Activated CD8-positive, alpha-beta memory T cell treated with anti-CD3 and anti-CD28 coated beads, Interleukin-2, amount 50 U/mL, for 24 hours (primary cell): ENCODE data around the gene TMEM269.
"Not testable (repeated sequence)": the region's sequence is repeated elsewhere in the genome, so short reads cannot be mapped to it uniquely, and the experiment has no call there.

Source experiments
- DNase-seq: peaks from one replicate; pipeline ENCODE4 v3.0.0-alpha.2; 2020; ENCODE audit errors: extremely low read depth

TMEM269 gene

DNA sequence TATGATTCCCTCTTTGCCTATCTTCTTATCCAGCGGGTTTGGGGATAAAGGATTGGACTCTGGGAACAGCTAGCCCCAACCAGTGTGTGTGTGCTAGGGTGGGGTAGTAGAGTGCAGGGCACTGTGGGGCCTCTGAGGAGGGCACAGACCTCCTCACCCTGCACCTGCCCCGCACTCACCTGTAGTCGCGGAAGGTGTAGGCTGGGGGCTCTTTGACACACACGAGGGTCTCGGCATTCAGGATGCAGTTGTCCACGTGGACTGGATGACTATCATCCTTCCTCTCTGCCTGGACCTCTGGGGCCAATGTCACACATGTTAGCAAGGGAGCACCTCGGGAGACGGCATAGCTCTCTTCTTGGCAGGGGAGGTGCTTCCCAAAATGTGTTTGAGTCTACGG is 36.8 kb upstream of the TMEM269 start:
- no peak for DNase-seq

GRCh38 chr1:42748461-42749410 is 36.1 kb upstream of the TMEM269 start:
- DNase-seq: no peak

GRCh38 chr1:42750041-42750440 is 34.8 kb upstream of the TMEM269 start:
- no peak for DNase-seq

DNA sequence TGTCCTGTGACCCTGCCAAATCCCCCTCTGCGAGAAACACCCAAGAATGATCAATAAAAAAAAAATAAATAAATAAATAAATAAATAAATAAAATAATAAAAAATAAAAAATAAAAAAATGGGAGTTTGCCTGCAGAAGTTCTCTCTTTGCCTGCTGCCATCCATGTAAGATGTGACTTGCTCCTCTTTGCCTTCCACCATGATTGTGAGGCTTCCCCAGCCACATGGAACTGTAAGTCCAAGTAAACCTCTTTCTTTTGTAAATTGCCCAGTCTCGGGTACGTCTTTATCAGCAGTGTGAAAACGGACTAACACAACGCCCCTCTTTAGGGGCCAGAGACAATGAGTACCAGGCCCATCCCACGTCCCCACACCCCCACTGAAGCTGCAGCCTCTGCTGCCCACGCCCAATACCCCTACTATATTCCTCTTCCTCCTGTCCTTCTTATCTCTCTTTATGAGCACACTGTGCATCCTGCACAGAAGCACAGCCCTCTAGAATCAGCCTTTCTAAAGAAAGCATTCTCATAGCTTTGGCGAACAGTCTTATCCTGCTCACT is 33.2 kb upstream of the TMEM269 start:
- DNase-seq: not testable (repeated sequence)

DNA sequence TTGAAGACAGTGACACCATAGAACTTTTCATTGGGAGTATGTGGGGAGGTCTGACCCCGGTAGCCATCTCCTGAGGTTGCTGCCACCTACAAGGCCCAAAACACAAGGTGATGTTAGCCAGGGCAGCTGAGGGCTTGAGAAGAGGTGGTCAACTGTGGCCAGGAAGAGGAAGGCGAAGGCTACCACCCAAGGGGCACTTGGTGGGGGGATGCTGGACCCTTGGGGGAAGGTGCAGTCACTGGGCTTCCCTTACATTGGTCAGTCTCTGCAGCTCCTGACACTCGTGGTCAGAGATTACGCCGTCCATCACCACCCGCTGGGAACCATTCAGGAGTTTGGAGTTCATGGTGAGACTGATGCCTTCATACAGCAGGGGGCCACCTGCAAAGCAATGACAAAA is 32.5 kb upstream of the TMEM269 start:
- no peak for DNase-seq

DNA sequence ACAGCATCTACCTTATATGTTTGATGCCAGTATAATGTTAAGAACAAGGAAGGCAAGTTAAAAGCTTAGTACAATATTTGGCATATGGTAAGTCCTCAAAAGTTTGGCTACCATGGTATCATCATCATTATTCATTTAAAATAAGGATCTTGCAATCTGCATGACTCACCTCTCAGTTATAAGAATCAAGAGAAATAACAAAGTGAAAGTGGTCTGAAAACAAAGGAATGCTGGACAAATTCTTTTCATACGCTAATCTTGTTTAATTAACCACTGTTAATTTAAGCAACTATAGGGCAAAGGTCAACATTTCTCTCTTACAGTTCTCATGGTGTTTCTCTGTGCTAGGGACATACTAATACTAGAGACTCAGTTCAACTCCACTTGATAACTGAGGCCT is 31.7 kb upstream of the TMEM269 start:
- no peak for DNase-seq

- DNase-seq: no peak
Observed at GRCh38 chr1:42756956-42757891, 27.6 kb upstream of the TMEM269 start.

DNA sequence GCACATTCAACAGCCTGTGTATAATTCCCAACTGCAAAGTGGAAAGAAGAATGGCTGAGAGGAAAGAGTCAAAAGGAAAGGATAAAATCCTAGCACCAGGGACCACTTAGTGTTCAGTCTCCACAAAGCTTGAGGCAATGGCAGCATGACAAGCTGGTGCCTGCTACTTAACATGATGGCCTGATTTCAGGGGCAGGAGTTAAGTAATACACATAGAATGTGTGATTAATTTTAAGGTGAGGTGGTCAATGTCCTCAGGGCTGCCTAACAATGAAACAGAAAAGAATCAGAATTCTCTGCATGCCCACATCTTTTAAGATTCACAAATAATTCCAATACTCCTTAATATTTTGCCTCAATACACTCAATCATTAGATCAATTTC is 26.9 kb upstream of the TMEM269 start:
- DNase-seq: no peak

DNA sequence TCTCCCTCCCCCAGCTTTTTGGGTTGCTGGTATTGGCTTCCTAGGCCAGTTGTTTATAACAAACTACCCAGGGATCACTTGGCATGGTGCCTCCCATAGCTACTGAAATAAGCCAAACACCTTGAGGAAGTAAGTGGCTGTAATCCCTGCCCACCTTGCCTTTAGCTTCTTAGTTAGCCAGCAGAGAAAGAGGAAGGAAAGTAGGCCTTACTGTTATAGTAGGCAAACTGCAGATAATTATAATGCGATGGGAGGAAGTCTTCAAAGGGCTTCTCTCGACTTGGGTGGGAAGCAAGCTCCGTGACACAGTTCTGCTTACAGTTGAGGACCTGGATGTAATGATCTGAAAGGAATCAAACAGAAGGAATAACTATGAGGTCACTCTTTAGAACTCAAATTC is 26.1 kb upstream of the TMEM269 start:
- no peak for DNase-seq

DNA sequence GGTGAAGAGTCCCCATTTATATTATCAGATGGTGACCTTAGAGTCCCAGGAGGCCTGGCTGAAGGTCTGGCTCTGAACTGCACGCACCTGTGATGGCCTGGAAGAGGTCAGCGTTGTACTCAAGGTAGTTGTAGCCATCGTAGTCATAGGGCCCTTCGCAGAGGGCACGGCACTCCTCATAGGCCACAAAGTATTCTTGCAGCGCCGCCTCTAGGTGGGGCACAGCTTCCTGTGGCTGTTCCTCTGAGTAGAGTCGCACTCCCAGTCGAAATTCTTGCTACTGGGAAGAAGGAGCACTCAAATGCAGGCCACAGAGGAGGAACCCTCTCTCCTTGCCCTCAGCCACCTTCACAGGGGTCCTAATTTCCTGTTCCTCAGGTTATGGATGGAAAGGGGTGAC is 25.7 kb upstream of the TMEM269 start:
- DNase-seq: no peak

GRCh38 chr1:42761567-42761966 is 23.2 kb upstream of the TMEM269 start:
- no peak for DNase-seq

GRCh38 chr1:42762269-42762668 is 22.5 kb upstream of the TMEM269 start:
- no peak for DNase-seq

- no peak for DNase-seq
Observed at GRCh38 chr1:42765269-42765668, 19.5 kb upstream of the TMEM269 start.

- DNase-seq: no peak
Observed at GRCh38 chr1:42765832-42766740, 18.7 kb upstream of the TMEM269 start.

DNA sequence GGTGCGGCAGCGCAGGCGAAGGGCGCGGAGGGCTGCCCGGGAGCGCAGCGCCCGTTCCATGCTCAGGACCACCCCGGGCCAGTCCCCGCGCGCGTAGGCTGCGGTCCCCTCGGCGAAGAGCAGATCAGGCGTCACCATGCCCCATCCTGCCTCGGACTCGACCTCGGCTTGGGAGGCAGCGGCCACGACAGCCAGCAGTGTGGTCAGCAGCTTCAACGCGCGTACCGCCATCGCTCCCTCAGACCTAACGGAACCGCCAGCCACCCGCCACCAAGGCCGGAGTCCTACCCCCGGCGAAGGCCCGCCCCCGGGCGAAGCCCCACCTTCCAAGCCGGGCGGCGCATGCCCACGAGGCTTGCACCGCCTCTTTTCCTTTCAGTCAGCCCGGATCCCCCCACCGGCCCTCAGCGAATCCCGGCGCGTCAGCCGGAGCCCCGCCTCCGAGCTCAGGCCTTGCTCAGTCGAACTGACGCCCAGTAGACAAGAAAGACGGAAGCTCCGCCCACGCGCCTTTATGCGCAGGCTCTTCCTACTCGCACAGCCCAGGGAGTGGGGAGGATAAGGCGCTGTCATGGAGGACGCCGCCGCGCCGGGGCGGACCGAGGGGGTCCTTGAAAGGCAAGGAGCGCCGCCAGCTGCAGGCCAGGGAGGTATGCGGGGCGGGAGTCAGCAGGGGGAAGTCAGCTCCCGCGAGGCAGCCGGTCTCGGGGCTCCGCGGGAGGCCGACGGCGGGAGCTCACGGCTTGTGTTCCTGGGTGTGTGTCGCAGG is 17.9 kb upstream of the TMEM269 start, which contains the start of the genes C1orf50 and P3H1:
TSS of gene C1orf50 (plus strand) at position 509 of the 769 bp plus-strand sequence. CDS start at position 572, 63 bp downstream.
TSS of gene P3H1 (minus strand) at position 288 of the 769 bp plus-strand sequence. CDS start at position 231, 57 bp downstream.
- peak; percentile 99 for DNase-seq

- no peak for DNase-seq
Observed at GRCh38 chr1:42767510-42768000, 17.2 kb upstream of the TMEM269 start.

DNA sequence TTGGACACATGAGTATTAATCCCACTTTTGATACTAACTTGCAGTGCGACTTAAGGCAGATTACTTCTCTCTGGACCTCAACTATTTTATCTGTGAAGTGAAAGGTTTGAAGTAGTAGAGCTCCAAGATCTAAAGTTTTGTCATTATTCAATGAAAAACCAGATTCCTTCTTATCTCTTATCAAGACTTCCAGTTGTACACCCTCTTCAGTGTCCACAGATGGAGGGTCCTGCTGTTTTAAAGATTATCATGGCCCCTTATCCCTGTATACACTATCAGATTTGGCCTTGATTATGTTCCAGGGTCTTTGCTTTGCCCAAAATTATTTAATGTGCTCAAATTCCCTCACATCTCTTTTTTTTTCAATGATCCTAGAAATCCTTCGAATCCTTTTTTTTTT is 16.6 kb upstream of the TMEM269 start:
- DNase-seq: no peak

- no peak for DNase-seq
Observed at GRCh38 chr1:42769811-42770210, 15.0 kb upstream of the TMEM269 start.

DNA sequence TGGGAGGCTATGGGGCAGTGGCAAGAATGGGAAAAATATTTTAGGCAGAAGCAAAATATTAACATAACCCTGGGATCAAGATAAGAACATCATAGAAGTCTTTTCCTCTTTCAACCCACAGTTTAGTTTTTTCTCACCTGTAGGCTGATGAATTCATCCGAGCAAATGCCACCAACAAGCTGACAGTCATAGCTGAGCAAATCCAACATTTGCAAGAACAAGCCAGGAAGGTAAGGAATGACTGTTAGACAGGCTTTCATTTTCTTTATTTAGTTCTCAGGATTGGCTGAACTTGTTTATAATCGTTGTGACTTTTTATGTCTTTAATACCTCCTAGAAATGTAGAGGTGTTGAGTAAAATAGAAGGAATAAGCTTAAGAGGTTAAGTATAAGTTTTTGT is 11.4 kb upstream of the TMEM269 start:
- no peak for DNase-seq

DNA sequence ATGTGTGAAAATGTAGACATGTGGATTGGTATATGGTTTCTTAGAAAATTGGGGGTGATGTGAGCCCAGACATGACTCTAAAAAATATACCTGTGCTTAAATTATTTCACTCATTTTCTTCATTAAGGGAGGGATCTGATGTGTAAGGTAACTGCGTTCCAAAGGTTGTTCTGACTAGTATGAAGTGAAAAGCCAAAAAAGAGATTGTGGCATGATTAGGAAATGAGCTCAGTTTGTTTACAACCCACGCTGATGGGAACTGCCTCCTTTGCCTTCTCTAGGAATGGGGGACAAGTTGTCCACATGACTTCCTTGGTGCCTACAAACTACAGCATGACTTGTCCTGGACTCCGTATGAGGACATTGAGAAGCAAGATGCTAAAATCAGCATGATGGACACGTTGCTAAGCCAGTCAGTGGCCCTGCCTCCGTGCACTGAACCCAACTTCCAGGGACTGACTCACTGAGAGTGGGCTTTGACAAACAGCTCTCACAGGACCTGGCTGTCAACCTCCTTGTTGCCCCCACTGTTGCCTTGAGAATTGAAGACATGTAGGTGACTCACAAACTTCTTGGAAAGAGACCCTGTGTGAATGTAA is 9.8 kb upstream of the TMEM269 start:
- no peak for DNase-seq
